NAMALWA (cell line): ENCODE measurements around the gene CARD9.

Source experiments
- DNase-seq: peaks from one replicate; pipeline ENCODE4 v3.0.0-alpha.2; 2015; ENCODE audit warnings: low spot score

The CARD9 gene

GRCh38 chr9:136380381-136380780 lies 6.9 kb upstream of the CARD9 start:
- no peak for DNase-seq

DNA sequence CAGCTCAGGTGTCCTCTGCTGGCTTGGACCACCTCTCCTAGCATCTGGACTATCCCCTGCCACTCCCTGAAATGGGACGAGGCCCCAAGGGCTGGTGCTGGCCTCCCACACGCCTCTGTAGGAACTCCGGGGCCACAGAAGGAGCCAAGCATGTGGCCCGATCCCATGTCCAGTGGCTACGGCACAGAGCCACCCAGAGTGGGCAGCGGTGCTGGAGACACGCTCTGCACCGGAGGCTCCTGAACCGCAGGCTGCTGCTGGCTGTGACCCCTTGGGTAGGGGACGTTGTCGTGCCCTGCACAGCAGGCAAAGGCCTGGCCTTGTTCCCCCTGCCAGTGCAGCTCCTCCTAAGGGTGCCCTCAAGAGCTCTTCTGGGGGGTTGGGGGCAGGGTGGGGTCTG lies 6.4 kb upstream of the CARD9 start:
- DNase-seq: no peak

GRCh38 chr9:136379401-136379800 lies 5.9 kb upstream of the CARD9 start:
- DNase-seq: no peak

DNA sequence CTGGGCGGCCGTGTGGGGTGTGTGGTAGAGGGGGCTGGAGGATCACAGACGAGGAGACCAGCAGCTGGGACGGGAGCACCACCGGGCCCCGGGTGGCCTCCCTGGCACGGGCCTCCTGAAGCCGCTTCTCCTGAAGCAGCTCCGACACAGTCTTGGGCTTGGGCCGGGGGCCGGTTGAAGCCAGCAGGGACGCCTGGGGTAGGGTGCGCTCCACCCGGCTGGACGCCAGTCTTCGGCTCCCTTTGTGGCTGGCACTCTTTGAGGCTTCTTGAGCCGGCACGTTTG lies 5.5 kb upstream of the CARD9 start:
- DNase-seq: no peak

DNA sequence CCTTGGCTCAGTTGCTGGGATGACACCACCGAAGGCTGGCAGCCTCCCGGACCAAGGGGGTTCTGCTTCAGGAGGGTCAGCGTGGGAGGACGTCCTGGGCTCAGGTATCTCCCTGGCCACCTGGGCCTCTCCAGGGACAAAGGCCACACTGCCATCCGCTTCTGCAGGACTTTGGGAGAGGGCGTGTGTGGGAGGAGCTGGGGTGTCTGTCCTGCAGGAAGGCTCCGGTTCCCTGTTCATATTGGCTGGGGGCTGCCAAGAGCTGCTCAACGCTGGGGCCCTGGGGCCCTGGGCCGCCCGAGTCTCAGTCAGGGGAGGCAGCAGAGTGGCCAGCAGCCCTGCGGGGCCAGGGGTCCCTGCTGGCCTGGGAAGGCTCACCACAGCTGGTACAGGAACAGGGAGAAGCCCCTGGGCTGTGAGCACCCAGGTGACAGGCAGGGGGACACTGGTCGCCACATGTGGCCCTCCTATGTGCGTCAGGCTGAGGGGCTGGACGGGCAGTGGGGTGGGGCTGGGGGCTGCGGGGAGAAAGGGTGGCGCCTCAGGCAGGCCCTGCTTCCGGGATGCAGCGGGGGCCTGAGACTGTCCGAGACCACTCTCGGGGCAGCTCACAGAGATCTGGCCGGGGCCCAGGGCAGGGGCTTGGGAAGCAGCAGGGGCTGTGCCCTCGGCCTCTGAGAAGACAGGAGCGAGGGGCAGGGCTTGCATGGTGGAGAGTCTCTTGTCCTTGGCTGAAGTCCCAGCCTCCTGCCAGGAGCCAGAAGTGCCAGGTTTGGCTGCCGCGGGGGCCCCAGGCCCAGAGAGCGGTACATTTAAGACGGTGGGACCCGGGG lies 4.9 kb upstream of the CARD9 start:
- DNase-seq: no peak

DNA sequence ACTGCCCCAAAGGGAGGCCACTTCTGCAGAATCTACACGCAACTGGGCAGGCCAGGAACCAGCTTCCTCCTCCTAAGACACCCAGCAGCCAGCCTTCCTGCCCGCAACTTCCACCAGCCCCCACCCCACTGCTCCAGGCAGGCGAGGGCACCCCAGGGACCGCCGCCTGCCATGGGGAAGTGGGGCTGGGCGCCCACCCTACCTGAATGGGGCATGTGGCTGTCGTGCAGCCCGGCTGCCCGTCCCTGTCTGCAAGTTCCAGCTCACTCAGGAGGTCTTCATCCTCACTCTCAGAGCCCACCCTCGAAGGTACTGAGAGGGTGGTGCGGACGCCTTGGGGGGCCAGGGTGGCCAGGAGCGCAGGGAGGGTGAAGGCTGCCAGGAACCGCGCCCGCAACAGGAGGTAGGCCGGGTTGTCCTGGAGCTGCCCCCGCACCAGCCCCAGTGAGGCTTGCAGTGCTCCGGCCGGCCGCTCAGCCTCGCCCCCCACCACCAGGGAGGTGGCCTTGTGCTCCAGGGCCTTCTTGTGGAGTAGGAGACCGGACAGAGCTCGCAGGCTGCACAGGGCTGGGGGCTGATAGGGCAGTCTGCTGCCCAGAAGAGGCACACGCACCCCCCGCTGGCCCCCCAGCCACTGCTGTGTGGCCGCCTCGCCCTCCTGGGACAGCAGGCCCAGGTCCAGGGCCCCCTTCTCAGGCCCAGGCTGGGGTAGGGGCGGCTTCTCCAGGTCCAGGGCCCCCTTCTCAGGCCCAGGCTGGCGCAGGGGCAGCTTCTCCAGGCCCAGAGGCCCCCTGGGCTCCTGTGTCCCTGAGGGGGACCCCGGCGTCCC lies 4.1 kb upstream of the CARD9 start:
- no peak for DNase-seq

- no peak for DNase-seq
Measured at GRCh38 chr9:136376457-136376856, 3.0 kb upstream of the CARD9 start.

DNA sequence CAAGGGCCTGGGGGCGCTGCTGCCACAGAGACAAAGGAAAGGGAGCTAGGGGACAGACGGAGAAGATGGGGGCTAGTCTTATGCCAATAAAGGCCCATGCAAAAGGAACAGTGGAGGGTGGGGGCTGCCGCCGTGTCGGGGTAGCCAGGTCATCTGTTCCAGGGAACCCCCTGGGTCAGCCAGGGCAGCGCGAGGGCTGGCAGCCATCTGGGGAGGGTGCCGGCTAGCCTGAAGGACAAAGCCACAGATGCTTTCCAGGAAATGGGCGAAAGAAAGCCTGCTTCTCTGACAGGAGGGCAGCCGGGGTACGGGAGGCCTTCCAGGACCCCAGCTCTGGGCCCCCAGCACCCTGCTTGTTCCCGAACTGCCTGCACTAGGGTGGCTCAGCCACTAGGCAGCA lies 1.6 kb upstream of the CARD9 start:
- no peak for DNase-seq

DNA sequence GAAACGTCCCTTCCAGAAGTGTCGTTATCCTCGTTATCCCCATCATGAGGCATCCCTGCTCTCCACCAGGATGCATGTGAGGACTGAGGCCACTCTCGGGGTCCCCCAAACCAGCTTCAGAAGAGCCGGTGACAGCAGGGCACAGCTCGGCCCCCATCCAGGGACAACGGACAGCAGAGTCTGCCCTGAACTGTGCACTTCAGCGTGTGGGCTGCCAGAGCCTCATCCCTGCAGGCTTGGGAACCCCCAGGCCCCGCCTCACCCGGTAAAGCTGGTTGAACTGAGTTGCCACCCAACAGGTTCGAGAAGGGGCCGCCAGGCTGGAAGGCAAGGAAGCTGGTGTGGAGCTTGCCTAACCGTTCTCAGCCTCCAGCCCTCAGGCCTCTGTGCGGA lies 710 bp upstream of the CARD9 start:
- no peak for DNase-seq

DNA sequence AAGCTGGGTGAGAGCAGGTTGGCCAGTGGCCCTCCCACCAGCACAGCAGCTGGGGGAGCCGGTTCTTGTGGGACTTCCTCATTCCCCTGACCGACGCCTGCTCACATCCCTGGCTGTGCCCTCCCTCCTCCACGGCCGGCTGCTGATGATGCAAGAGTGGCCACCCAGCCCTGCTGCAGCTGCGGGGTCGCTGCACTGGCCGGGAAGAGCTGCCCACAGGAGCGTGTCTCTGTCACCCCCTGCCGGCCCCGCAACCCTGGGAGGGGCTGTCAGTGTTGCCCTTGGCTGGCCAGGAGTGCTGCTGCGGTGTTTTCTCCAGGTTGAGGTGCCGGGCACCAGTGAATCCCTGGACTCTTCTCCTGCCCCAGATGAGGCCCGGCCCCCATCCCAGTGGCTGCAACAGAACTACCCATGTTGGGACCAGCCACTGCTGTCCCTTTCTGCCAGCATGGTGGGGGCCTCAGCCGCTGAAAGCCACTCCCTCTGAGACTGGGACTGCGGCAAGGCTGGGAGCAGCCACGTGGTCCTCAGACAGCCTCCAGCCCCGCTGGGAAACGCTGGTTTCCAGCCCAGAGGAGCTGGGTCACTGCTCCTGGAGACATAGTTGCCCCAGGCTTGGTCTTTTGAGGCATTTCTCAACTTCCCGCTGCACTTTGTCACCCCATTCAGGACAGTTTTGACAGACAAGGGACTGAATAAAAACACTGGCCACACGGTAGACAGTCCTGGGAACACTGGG lies 739 bp downstream of the CARD9 start:
- DNase-seq: peak; percentile 63

- no peak for DNase-seq
Measured at GRCh38 chr9:136372006-136372405, 1.5 kb downstream of the CARD9 start.

DNA sequence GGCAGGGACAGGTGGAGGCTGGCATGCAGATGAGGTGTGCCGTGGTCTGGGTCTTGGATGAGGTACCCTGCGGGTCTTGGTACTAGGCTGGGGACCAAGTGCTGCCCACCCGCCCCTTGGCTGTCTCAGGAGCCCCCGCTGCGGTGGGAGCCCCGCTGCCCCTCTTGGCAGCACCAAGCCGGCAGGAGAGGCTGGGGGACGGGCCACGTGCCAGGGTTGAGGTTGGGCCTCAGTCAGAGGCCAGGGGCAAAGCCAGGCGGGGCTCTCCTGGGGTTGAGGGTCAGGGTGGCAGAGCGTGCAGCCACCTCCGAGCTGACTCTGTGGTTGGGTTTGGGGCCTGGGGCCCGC lies 2.0 kb downstream of the CARD9 start:
- DNase-seq: no peak

DNA sequence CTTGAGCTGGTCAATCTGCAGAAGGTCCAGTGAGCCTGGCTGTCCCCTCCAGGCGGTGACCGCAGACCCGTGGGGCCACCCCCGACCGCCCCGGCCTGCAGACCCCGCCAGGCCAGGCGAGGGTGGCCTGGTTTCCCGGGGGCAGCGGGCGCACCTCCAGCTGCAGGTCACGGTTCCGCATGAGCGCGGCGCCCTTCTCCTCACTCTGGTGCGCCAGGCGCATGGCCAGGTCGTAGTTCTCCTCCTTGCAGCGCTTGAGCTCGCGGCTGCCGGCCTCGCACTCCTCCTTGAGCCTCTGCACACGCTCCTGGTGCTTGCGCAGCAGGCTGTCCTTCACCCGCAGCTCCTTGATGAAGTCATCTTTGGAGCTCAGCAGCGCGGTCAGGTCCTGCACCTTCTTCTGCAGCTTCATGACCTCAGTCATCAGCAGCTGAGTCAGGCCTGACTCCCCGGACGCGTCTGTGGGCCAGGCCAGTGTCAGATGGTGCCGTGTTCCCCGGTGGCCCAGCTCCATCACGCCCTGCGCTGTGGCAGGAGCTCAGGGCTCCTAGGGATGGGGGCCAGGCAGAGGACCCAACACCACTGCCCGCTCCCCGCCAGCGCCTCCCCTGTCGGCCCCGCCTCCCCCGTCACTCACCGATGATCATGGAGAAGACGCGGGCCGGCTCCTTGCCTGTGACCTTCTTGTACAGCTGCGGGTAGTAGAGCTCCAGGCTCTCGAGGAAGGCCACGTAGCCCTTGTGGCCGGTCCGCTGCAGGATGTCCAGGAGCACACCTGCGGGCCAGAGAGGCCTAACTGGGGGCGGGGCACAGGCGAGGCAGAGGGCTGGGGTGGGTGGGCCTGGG lies 2.6 kb downstream of the CARD9 start:
- DNase-seq: no peak

GRCh38 chr9:136370037-136370436 lies 3.4 kb downstream of the CARD9 start:
- DNase-seq: no peak

- DNase-seq: no peak
Measured at GRCh38 chr9:136368190-136368589, 5.3 kb downstream of the CARD9 start.

DNA sequence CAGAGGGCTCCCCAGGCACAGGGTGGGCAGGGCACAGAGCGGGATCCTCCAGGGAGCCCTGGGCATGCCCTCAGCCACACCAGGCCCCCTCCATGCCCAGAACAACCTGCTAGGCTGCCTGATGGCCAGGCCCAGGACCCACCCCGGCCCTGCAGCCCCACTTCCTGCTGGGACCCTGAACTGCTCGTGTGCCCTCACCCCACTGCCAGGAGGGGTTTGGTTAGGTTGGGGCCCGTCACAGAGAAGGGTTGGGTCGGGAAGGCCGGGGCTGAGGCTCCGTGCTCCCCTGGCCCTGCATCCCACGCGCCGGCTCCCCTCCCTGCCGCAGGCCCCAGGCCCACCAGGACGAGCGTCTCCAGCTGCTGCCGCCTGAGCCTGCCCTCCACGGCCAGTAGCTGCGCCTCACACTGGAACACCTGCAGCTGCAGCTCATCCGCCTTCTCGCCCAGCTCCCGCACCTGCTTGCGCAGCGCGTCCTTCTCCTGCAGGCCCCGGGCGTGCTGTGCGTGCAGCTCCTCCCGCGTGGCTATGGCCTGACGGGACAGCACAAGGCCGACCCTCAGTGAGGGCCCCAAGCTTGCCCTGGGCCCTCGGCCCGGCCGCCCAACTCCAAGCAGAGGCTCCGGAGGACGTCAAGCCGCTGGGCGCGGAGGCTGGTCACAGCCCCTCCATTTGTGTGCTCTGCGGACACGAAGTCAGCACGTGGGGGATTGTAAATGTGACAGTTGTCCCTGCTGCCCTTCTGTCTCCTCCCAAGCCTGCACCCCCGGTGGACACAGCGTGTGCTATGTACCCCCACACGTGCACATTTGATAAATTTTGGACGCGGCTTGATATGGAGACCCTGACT lies 5.9 kb downstream of the CARD9 start:
- no peak for DNase-seq

GRCh38 chr9:136366826-136367225 lies 6.6 kb downstream of the CARD9 start:
- no peak for DNase-seq

DNA sequence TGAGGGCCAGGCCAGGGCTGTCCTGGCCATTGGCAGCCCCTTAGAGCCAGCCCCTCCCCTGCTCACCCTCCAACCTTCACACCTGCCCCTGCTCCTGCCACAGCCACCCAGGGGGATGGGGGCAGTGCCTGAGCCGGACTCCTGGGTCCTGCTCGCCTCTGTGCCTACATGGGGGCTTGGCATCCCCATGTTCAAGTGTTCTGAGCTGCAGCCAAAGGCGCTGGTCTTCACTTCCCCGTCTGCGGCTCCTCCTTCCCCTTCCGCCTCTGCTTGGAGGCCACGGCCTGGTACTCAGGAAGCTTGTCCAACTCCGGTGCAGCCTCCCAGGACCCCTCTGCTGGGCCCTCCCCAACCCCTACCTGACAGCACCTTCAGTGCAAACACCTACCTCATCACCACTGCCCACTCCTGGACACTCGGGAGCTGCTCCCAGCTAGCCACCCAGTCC lies 7.7 kb downstream of the CARD9 start:
- no peak for DNase-seq

GRCh38 chr9:136364942-136365774 lies 8.3 kb downstream of the CARD9 start:
- no peak for DNase-seq
